Measurements from ENCODE around the gene CGB5.

Gene CGB5

DNA sequence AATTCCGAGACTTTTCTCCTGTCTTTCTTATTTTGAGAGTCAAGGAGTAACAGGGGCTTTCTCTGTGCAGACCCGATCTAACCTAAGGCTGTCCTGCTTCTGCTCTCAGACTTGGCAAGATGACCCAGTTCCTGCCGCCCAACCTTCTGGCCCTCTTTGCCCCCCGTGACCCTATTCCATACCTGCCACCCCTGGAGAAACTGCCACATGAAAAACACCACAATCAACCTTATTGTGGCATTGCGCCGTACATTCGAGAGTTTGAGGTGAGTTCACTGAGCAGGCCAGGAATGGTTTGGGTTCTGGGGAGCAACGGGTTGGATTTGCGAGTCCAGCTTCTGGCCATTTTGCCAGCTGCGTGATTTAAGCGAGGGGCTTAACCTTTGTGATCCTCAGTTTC lies 42.6 kb downstream of the CGB5 start:
- no peak for DNase-seq (ENCODE audit: low spot score)

DNA sequence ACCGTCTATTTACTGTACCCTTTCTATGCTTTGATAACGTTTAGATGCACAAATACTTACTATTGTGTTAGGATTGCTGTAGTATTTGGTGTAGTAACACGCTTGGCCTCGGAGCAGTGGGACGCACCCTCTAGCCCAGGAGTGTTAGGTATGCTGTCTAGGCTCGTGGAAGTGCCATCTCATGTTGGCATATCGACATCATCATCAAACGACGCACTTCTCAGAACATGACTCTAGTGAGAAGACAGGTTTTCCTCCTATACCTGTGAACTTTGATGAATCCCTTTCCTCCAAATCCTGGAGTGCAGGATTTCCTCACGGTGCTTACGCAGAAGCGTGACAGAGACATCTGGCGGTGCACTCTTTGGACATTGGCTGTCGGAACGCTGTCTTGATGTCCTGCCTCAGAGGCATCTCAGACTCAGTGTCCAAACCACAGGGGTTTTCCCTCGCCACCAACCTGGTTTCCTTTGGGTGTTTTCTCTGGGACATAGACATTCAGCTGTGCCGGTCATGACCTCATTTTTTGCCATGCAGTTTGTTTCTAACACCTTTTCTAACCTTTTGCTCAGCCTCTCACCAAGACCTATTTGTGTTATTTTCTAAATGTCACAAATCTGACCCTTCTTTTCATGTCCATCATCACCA lies 47.9 kb downstream of the CGB5 start:
- DNase-seq (ENCODE audit: low spot score): no peak

DNA sequence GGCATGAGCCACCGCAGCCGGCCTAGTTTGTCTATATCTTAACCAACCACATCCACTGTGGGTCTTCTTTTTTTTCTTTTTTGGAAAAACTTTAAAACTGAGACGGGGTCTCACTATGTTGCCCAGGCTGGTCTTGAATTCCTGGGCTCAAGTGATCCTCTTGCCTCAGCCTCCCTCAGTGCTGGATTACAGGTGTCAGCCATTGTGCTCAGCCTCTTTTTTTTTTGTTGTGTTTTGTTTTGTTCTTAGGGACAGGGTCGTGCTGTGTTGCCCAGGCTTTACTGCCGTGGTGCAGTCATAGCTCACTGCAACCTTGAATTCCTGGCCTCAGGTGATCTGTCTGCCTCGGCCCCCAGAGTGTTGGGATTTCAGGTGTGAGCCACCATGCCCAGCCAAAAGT lies 49.0 kb downstream of the CGB5 start:
- DNase-seq (ENCODE audit: low spot score): no peak

Data from COLO829 (cell line).